HepG2 (cell line): ENCODE data around the gene BCAR3. TPM values are rescaled to one million over a fixed set of nuclear protein-coding genes. Genes with fewer than 3 reads are reported as not detected.

Experiments
- ATAC-seq: fragments of 200-7000 bp; cut with Tn5 transposase; 3 replicates; pipeline ENCODE4 v1.9.1; 2020; ENCODE audit warnings: mild to moderate bottlenecking, moderate library complexity
- BruUV-seq: library from RNA; stranded (reverse); fragments of 400-500 nt; replicated peaks from 2 replicates; lab custom pipeline; 2021; lab: Mats Ljungman, UMichigan
- CTCF ChIA-PET: fragments of 300-600 bp; formaldehyde crosslinking; extraction: SDS; loops from one replicate; lab custom pipeline; 2021; ENCODE audit warnings: low total read pairs, inconsistent platforms, low intra/inter-chr PET ratio; lab: Yijun Ruan, JAX
- POLR2A ChIA-PET: fragments of 350-600 bp; sonication (Branson Sonifier 250); formaldehyde crosslinking; loops from one replicate; lab custom pipeline; 2020; ENCODE audit warnings: antibody characterized with exemption, inconsistent platforms; lab: Yijun Ruan, JAX
- DNase-seq: peaks from one replicate; pipeline ENCODE4 v3.0.0-alpha.2; 2015; ENCODE audit warnings: low spot score
- FAIRE-seq: peaks from 3 replicates; lab custom pipeline; 2011; peaks lifted over from hg19 to GRCh38; lab: Jason Lieb, UNC
- H2AFZ ChIP-seq: one replicate; pipeline ENCODE4 v1.6.1; 2011; ENCODE audit warnings: low read length, inconsistent platforms
- H3K27ac ChIP-seq: fragments of 300-600 bp; 3 replicates; pipeline ENCODE4 v1.8.0; 2011; ENCODE audit warnings: mixed run types, mild to moderate bottlenecking, mixed read lengths, low read length, inconsistent platforms; ENCODE audit not compliant: insufficient read depth; ENCODE audit errors: extremely low read length
- H3K27me3 ChIP-seq, 2 experiments: fragments of 200-600 bp in 1 of 2; 2 replicates in 1 of 2; 3 replicates in 1 of 2; pipeline versions ENCODE4 v1.6.0 to v1.8.0; 2011; ENCODE audit warnings: low read length in 2 of 2, mild to moderate bottlenecking in 2 of 2, moderate library complexity in 2 of 2, inconsistent platforms in 1 of 2; ENCODE audit not compliant: insufficient read depth in 2 of 2, control insufficient read depth in 1 of 2
- H3K36me3 ChIP-seq, 2 experiments: fragments of 200-600 bp in 1 of 2; replicated peaks in 1 of 2; 2 replicates in 1 of 2; 3 replicates in 1 of 2; pipeline versions ENCODE4 v1.5.1 to v1.8.0; 2011; ENCODE audit warnings: low read length in 2 of 2, inconsistent platforms in 1 of 2; ENCODE audit not compliant: insufficient read depth in 2 of 2, control insufficient read depth in 1 of 2
- H3K4me1 ChIP-seq: 2 replicates; pipeline ENCODE4 v1.5.1; 2012; ENCODE audit warnings: low read length, inconsistent platforms; ENCODE audit not compliant: insufficient read depth
- H3K4me2 ChIP-seq: 2 replicates; pipeline ENCODE4 v1.6.0; 2011; ENCODE audit warnings: low read depth, low read length, inconsistent platforms
- H3K4me3 ChIP-seq, 3 experiments: fragments of 200-600 bp in 1 of 3; sonication (generic), shearing (Covaris generic) in 1 of 3; replicated peaks in 1 of 3; 2 replicates each; pipeline ENCODE4 v1.5.1; 2011 to 2016; ENCODE audit warnings: low read length in 3 of 3, inconsistent platforms in 2 of 3, low read depth in 2 of 3, mild to moderate bottlenecking in 2 of 3, control low read depth in 1 of 3, mixed read lengths in 1 of 3; ENCODE audit not compliant: insufficient read depth in 1 of 3
- H3K79me2 ChIP-seq: one replicate; pipeline ENCODE4 v1.6.1; 2011; ENCODE audit warnings: low read length, inconsistent platforms; ENCODE audit not compliant: insufficient read depth
- H3K9ac ChIP-seq: 2 replicates; pipeline ENCODE4 v1.6.0; 2011; ENCODE audit warnings: mild to moderate bottlenecking, low read depth, low read length, inconsistent platforms; ENCODE audit not compliant: insufficient read depth
- H3K9me3 ChIP-seq: 2 replicates; pipeline ENCODE4 v1.5.1; 2012; ENCODE audit warnings: mild to moderate bottlenecking, low read length
- H4K20me1 ChIP-seq: 2 replicates; pipeline ENCODE4 v1.6.0; 2011; ENCODE audit warnings: inconsistent platforms, mild to moderate bottlenecking, low read length, moderate library complexity; ENCODE audit not compliant: insufficient read depth
- AFF4 ChIP-seq: sonication (generic); formaldehyde crosslinking; IDR thresholded peaks from 2 replicates; pipeline ENCODE4 v1.4.0; 2020; ENCODE audit warnings: missing genetic modification reagents
- CEBPG ChIP-seq: IDR thresholded peaks from 2 replicates; pipeline ENCODE4 v1.6.1; 2016
- CENPT ChIP-seq: sonication (generic); formaldehyde crosslinking; IDR thresholded peaks from 2 replicates; pipeline ENCODE4 v1.8.0; 2022; ENCODE audit warnings: low read depth, mild to moderate bottlenecking, moderate library complexity, missing genetic modification reagents
- MAFF ChIP-seq: IDR thresholded peaks from 2 replicates; pipeline ENCODE4 v1.6.1; 2011; ENCODE audit warnings: low read depth, low read length, improper control_type of control experiment
- MAFK ChIP-seq, 2 experiments: IDR thresholded peaks in 1 of 2; conservative IDR thresholded peaks in 1 of 2; 2 replicates each; pipeline ENCODE4 v1.6.1; 2011; ENCODE audit warnings: improper control_type of control experiment in 2 of 2, low read length in 2 of 2
- NFRKB ChIP-seq: fragments of 450-650 bp; IDR thresholded peaks from 2 replicates; pipeline ENCODE4 v1.6.1; 2017
- THRA ChIP-seq: sonication (generic); formaldehyde crosslinking; IDR thresholded peaks from 2 replicates; pipeline ENCODE4 v1.4.0; 2020; ENCODE audit warnings: missing genetic modification reagents, borderline replicate concordance
- ZNF768 ChIP-seq: sonication (generic); formaldehyde crosslinking; IDR thresholded peaks from 2 replicates; pipeline ENCODE4 v1.4.0; 2020; ENCODE audit warnings: missing genetic modification reagents
- WGBS: methylation state at CpG from one replicate; pipeline ENCODE4 v1.1.6; 2017; ENCODE audit warnings: low lambda C conversion rate; 5-methylcytosine and 5-hydroxymethylcytosine counted together
- in situ Hi-C: cut with HindIII; loops from 2 replicates; pipeline ENCODE4 v1.10.0; 2017; ENCODE audit warnings: low pct_unique_long_range_greater_than_20kb; ENCODE audit not compliant: extremely low pct_ligation_motif_present
- intact Hi-C: fragments of 100-400 bp; cut with micrococcal nuclease; formaldehyde crosslinking; loops from one replicate; pipeline ENCODE4 v1.10.0; 2022; ENCODE audit not compliant: unreplicated experiment
- polyA plus RNA-seq, 8 experiments: library from polyadenylated mRNA; depleted of rRNA in 3 of 8; stranded (reverse) in 7 of 8; unstranded in 1 of 8; fragments of >200 nt; fragmentation: Illumina TruSeq in 4 of 8; extraction: Trizol in 4 of 8; gene quantifications; 2 replicates each; pipeline versions ENCODE4 v1.2.1 to v1.2.3, GENCODE V29; 2011 to 2016; ENCODE audit warnings: low read depth in 4 of 8, missing spikeins in 1 of 8, mixed read lengths in 1 of 8; ENCODE audit not compliant: insufficient read depth in 1 of 8
- total RNA-seq, 5 experiments: library from RNA; depleted of rRNA; stranded (reverse); fragments of >200 nt; fragmentation: Illumina TruSeq; extraction: Trizol; gene quantifications; 2 replicates each; pipeline ENCODE4 v1.2.3, GENCODE V29; 2016; ENCODE audit warnings: low read depth in 1 of 5

Gene BCAR3
- total and polyA plus RNA-seq, 2 of the 13 experiments (the other 11 are each of a cell fraction or from before 2014, with no cell fraction given), result 3.6 to 4.8 TPM

GRCh38 chr1:93532780-93533378, 148.8 kb downstream of the BCAR3 start:
- FAIRE-seq (no peak), ATAC-seq (no peak), DNase-seq (no peak)
- H2AFZ ChIP-seq, result no peak overlapping the region
- no peak overlapping the region for H3K4me2 ChIP-seq
- WGBS, result 96% methylated on average over 3 of the region's 3 CpGs
- peaks cover 5 to 38% of the 10 kb centered on the region in 2 experiments; a peak in 3 of 5 replicates for H3K36me3 ChIP-seq
- H3K27ac ChIP-seq, result no peak overlapping the region
- POLR2A ChIA-PET, result no interaction called here
- TF ChIP-seq MAFF (peak; percentile 55), MAFK (conservative IDR thresholded peaks at IDR 0.05 in 1 of 2, IDR thresholded peaks at IDR 0.05 in 1 of 2; ENCODE audit: low read length in 2 of 2) (peak; percentile 36 to 71; a peak in 3 of 4 replicates), THRA (CRISPR knock-in tag) (no peak), NFRKB (no peak)
- no peaks in the 10 kb centered on the region for H3K79me2 ChIP-seq
- in situ Hi-C loops, result no loop called here
- no peaks in the 10 kb centered on the region for H3K4me1 ChIP-seq
- no peaks in the 10 kb centered on the region for H3K9me3 ChIP-seq
- H3K27me3 ChIP-seq, result no peaks in the 10 kb centered on the region
- H3K9ac ChIP-seq, result no peak overlapping the region
- CTCF ChIA-PET, result no interaction called here
- no peaks in the 10 kb centered on the region for H4K20me1 ChIP-seq
- no peak overlapping the region for H3K4me3 ChIP-seq
- no TSS peak for BruUV-seq
- intact Hi-C loops, result no loop called here

DNA sequence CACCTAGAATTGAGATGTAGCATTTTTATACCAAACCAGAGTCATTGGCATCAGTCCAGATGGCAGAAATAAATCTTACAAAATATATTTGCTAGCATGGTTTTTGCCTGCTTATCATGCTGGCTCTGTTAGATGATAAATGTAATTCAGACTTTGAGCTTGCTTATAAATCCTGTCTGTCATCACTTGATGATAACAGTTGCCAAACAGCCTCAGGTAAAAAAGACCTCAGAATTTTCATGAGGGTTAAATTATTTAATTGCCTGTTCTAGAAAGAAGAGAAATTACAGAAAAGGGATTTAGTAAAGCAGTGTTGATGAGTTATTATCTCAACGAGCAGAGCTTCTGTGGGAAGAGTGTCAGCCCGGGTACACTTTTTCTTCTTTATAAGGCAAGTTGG, 150.4 kb downstream of the BCAR3 start:
- in situ Hi-C loops, result no loop called here
- Histone ChIP-seq H3K4me3 (no peak overlapping the region), H3K9me3 (no peaks in the 10 kb centered on the region), H3K27me3 (no peaks in the 10 kb centered on the region), H3K79me2 (no peaks in the 10 kb centered on the region), H3K27ac (no peak overlapping the region), H3K9ac (no peak overlapping the region), H4K20me1 (no peaks in the 10 kb centered on the region), H3K36me3 (peaks cover 3 to 31% of the 10 kb centered on the region in 2 experiments; a peak in 3 of 5 replicates), H2AFZ (no peak overlapping the region), H3K4me2 (no peak overlapping the region), H3K4me1 (no peaks in the 10 kb centered on the region)
- ChIA-PET POLR2A (no interaction called here), CTCF (no interaction called here)
- FAIRE-seq (no peak), DNase-seq (no peak), ATAC-seq (no peak)
- intact Hi-C loops, result no loop called here
- WGBS, result 95% methylated on average over 2 of the region's 2 CpGs
- no TSS peak for BruUV-seq
- TF ChIP-seq ZNF768 (CRISPR knock-in tag), result no peak
- no peak for TF ChIP-seq CEBPG
- TF ChIP-seq AFF4, result no peak
- no peak for TF ChIP-seq CENPT (CRISPR knock-in tag)
